CD14-positive monocyte (primary cell): ENCODE results near the gene ZNF697. TPM values are rescaled to one million over a fixed set of nuclear protein-coding genes. Genes with fewer than 3 reads are reported as not detected.

ENCODE experiments used
- DNase-seq, 3 donors: peaks; one replicate each; pipeline ENCODE4 v3.0.0-alpha.2; 2011 to 2022
- H2AFZ ChIP-seq: 2 replicates; pipeline ENCODE4 v1.6.0; 2012; ENCODE audit warnings: mild to moderate bottlenecking, low read depth, low read length, inconsistent platforms; ENCODE audit not compliant: insufficient read depth, poor library complexity, severe bottlenecking
- H3K27ac ChIP-seq, 2 donors: 1 replicate in 1 of 2; 2 replicates in 1 of 2; pipeline ENCODE4 v1.5.1; 2012 to 2013; ENCODE audit warnings: low read length in 2 of 2, control low read depth in 1 of 2, inconsistent platforms in 1 of 2, low read depth in 1 of 2, mild to moderate bottlenecking in 1 of 2
- H3K27me3 ChIP-seq, 2 donors: one replicate each; pipeline versions ENCODE4 v1.6.0 to v1.6.1; 2011 to 2013; ENCODE audit warnings: low read length in 2 of 2; ENCODE audit not compliant: control insufficient read depth in 2 of 2, insufficient read depth in 2 of 2
- H3K36me3 ChIP-seq, 2 donors: replicated peaks in 1 of 2; 1 replicate in 1 of 2; 2 replicates in 1 of 2; pipeline versions ENCODE4 v1.5.1 to v1.6.1; 2012 to 2013; ENCODE audit warnings: low read length in 2 of 2, control low read depth in 1 of 2, inconsistent platforms in 1 of 2, mild to moderate bottlenecking in 1 of 2; ENCODE audit not compliant: insufficient read depth in 2 of 2, control insufficient read depth in 1 of 2
- H3K4me1 ChIP-seq, 2 donors: 1 replicate in 1 of 2; 2 replicates in 1 of 2; pipeline versions ENCODE4 v1.5.1 to v1.6.1; 2012 to 2013; ENCODE audit warnings: low read length in 2 of 2, control low read depth in 1 of 2, inconsistent platforms in 1 of 2, mild to moderate bottlenecking in 1 of 2, moderate library complexity in 1 of 2; ENCODE audit not compliant: insufficient read depth in 2 of 2, control insufficient read depth in 1 of 2
- H3K4me2 ChIP-seq: replicated peaks from 2 replicates; pipeline ENCODE3; 2012; ENCODE audit warnings: low read length, moderate library complexity, mild to moderate bottlenecking; ENCODE audit not compliant: poor library complexity, severe bottlenecking; ENCODE audit errors: extremely low read depth
- H3K4me3 ChIP-seq, 3 experiments: fragments of 200-600 bp in 1 of 3; sonication (generic) in 1 of 3; replicated peaks in 1 of 3; 1 replicate in 2 of 3; 2 replicates in 1 of 3; pipeline ENCODE4 v1.5.1; 2011 to 2013; ENCODE audit warnings: low read length in 3 of 3, mild to moderate bottlenecking in 3 of 3, control low read depth in 2 of 3, low read depth in 2 of 3, inconsistent platforms in 1 of 3, moderate library complexity in 1 of 3
- H3K79me2 ChIP-seq: 2 replicates; pipeline ENCODE4 v1.6.0; 2012; ENCODE audit warnings: mild to moderate bottlenecking, control low read depth, inconsistent platforms, low read length, moderate library complexity; ENCODE audit not compliant: insufficient read depth
- H3K9ac ChIP-seq: 2 replicates; pipeline ENCODE4 v1.6.0; 2017; ENCODE audit warnings: low read length, mild to moderate bottlenecking; ENCODE audit not compliant: insufficient read depth, poor library complexity, severe bottlenecking
- H3K9me3 ChIP-seq, 2 donors: replicated peaks in 1 of 2; 1 replicate in 1 of 2; 2 replicates in 1 of 2; pipeline versions ENCODE4 v1.5.1 to v1.6.1; 2012 to 2013; ENCODE audit warnings: low read length in 2 of 2, control low read depth in 1 of 2; ENCODE audit not compliant: control insufficient read depth in 1 of 2, insufficient read depth in 1 of 2
- H4K20me1 ChIP-seq: 2 replicates; pipeline ENCODE4 v1.6.0; 2012; ENCODE audit warnings: mild to moderate bottlenecking, low read length, control low read depth, moderate library complexity; ENCODE audit not compliant: insufficient read depth
- H3K27ac Mint-ChIP-seq, 7 donors: one replicate each; pipeline ENCODE4 v1.8.0; 2020; ENCODE audit warnings: mild to moderate bottlenecking in 7 of 7, mixed read lengths in 7 of 7, moderate library complexity in 6 of 7, inconsistent platforms in 2 of 7
- H3K27me3 Mint-ChIP-seq, 3 donors: one replicate each; pipeline ENCODE4 v1.8.0; 2021 to 2022; ENCODE audit warnings: low read depth in 3 of 3, mild to moderate bottlenecking in 3 of 3, mixed read lengths in 3 of 3, moderate library complexity in 3 of 3, inconsistent platforms in 1 of 3
- H3K36me3 Mint-ChIP-seq, 2 donors: one replicate each; pipeline ENCODE4 v1.8.0; 2020; ENCODE audit warnings: mixed read lengths in 2 of 2, inconsistent platforms in 1 of 2, mild to moderate bottlenecking in 1 of 2
- H3K4me1 Mint-ChIP-seq: one replicate; pipeline ENCODE4 v1.8.0; 2020; ENCODE audit warnings: mild to moderate bottlenecking, mixed read lengths
- H3K4me3 Mint-ChIP-seq, 2 donors: one replicate each; pipeline ENCODE4 v1.8.0; 2020; ENCODE audit warnings: mild to moderate bottlenecking in 2 of 2, mixed read lengths in 2 of 2, moderate library complexity in 1 of 2
- H3K9me3 Mint-ChIP-seq, 7 donors: one replicate each; pipeline ENCODE4 v1.8.0; 2020 to 2022; ENCODE audit warnings: mixed read lengths in 7 of 7, mild to moderate bottlenecking in 6 of 7, moderate library complexity in 6 of 7, inconsistent platforms in 2 of 7
- CTCF ChIP-seq: fragments of 200-600 bp; IDR thresholded peaks from one replicate; pipeline ENCODE4 v1.8.0; 2022; ENCODE audit warnings: antibody characterized with exemption, mild to moderate bottlenecking
- WGBS: methylation state at CpG from one replicate; pipeline ENCODE4 v1.1.5; 2013; ENCODE audit warnings: missing lambda C conversion rate; ENCODE audit not compliant: insufficient coverage; 5-methylcytosine and 5-hydroxymethylcytosine counted together
- intact Hi-C, 2 donors: fragments of 100-400 bp; cut with micrococcal nuclease; formaldehyde crosslinking; loops; one replicate each; pipeline versions ENCODE4 v1.15.0 to v1.15.1; 2023
- polyA plus RNA-seq, 3 donors: library from polyadenylated mRNA; depleted of rRNA in 1 of 3; unstranded in 2 of 3; stranded (reverse) in 1 of 3; fragments of 300-500 nt in 2 of 3; fragments of >200 nt in 1 of 3; fragmentation: Illumina TruSeq in 2 of 3; gene quantifications; 1 replicate in 2 of 3; 2 replicates in 1 of 3; pipeline ENCODE4 v1.2.3, GENCODE V29; 2012 to 2021

Gene ZNF697
- polyA plus RNA-seq, 3 donors: 0.37 to 3.1 (median 0.49) TPM

GRCh38 chr1:119595168-119595567 is 52.9 kb downstream of the ZNF697 start:
- Mint-ChIP-seq H3K36me3 (peaks cover 0 to 2% of the 10 kb centered on the region in 2 donors), H3K4me3 (no peak overlapping the region), H3K27me3 (peaks cover 0 to 2% (median 1%) of the 10 kb centered on the region in 3 donors), H3K9me3 (peaks cover 0 to 13% (median 4%) of the 10 kb centered on the region in 7 donors), H3K4me1 (peaks cover 17% of the 10 kb centered on the region), H3K27ac (no peak overlapping the region)
- Histone ChIP-seq H3K79me2 (no peaks in the 10 kb centered on the region), H3K27me3 (no peaks in the 10 kb centered on the region), H3K36me3 (no peaks in the 10 kb centered on the region), H3K4me3 (no peak overlapping the region), H2AFZ (no peak overlapping the region), H3K9me3 (no peaks in the 10 kb centered on the region), H3K4me1 (peaks cover 10 to 19% of the 10 kb centered on the region in 2 donors), H4K20me1 (no peaks in the 10 kb centered on the region), H3K4me2 (no peak overlapping the region), H3K27ac (no peak overlapping the region), H3K9ac (no peak overlapping the region)
- intact Hi-C loops: no loop called here
- no peak for TF ChIP-seq CTCF
- no peak for DNase-seq
- no CpG with 5 or more reads among the region's 2 CpGs for WGBS

GRCh38 chr1:119594376-119594775 is 53.7 kb downstream of the ZNF697 start:
- Histone ChIP-seq H3K4me1 (peaks cover 14 to 23% of the 10 kb centered on the region in 2 donors), H3K4me2 (no peak overlapping the region), H3K9me3 (no peaks in the 10 kb centered on the region), H3K27me3 (no peaks in the 10 kb centered on the region), H3K9ac (no peak overlapping the region), H3K27ac (no peak overlapping the region), H3K4me3 (no peak overlapping the region), H4K20me1 (no peaks in the 10 kb centered on the region), H3K36me3 (no peaks in the 10 kb centered on the region), H3K79me2 (no peaks in the 10 kb centered on the region), H2AFZ (no peak overlapping the region)
- WGBS: no CpG with 5 or more reads among the region's 1 CpG
- no peak for DNase-seq
- no peak for TF ChIP-seq CTCF
- no peak overlapping the region for H3K4me3 Mint-ChIP-seq
- H3K36me3 Mint-ChIP-seq: peaks cover 0 to 2% of the 10 kb centered on the region in 2 donors
- H3K27me3 Mint-ChIP-seq: peaks cover 0 to 2% (median 1%) of the 10 kb centered on the region in 3 donors
- peaks cover 0 to 13% (median 4%) of the 10 kb centered on the region in 7 donors for H3K9me3 Mint-ChIP-seq
- peaks cover 20% of the 10 kb centered on the region for H3K4me1 Mint-ChIP-seq
- peak overlapping the region in 1 of 7 donors; percentile 21 for H3K27ac Mint-ChIP-seq
- intact Hi-C loops: no loop called here
